Stimulated activated memory B cell treated with anti-CD40 and anti-IgM and Interleukin-4, amounts not matched to agents 10 μg/mL and 1 μg/mL and 100 μg/mL, for 72 hours (primary cell): Measurements from ENCODE around the gene LIMS1.
"Not testable (repeated sequence)": the region's sequence is repeated elsewhere in the genome, so short reads cannot be mapped to it uniquely, and the experiment has no call there.

Source experiments
- ATAC-seq: fragments of 150-1000 bp; cut with Tn5 transposase; 2 replicates; pipeline ENCODE4 v1.10.0; 2021
- H3K27ac Mint-ChIP-seq: one replicate; pipeline ENCODE4 v1.8.0; 2022; ENCODE audit warnings: mild to moderate bottlenecking, mixed read lengths
- H3K27me3 Mint-ChIP-seq: one replicate; pipeline ENCODE4 v1.8.0; 2022; ENCODE audit warnings: mixed read lengths
- H3K36me3 Mint-ChIP-seq: one replicate; pipeline ENCODE4 v1.8.0; 2022; ENCODE audit warnings: mixed read lengths
- H3K4me1 Mint-ChIP-seq: one replicate; pipeline ENCODE4 v1.8.0; 2022; ENCODE audit warnings: mixed read lengths
- H3K4me3 Mint-ChIP-seq: one replicate; pipeline ENCODE4 v1.8.0; 2022; ENCODE audit warnings: mild to moderate bottlenecking, moderate library complexity, mixed read lengths
- H3K9me3 Mint-ChIP-seq: one replicate; pipeline ENCODE4 v1.8.0; 2022; ENCODE audit warnings: mixed read lengths

LIMS1 gene

DNA sequence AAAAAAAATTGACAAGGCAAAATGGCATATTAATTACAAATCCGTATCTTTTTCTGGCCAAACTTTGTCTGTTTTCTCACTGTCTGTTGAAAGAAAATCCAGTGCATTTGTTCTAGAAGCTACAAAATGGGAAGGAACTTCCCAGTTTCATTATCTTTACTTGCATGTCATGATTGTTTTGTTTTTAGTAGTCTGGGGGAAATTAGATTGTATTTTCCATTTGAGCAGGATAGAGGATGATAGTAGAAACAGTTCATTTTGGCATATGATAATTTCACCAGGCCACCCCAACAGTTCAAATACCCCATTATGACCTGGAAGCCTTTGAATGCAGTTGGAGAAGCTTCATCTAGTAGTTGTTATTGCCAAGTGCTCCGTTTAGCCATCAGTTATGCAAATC is 107.5 kb downstream of the LIMS1 start:
- H3K9me3 Mint-ChIP-seq = no peaks in the 10 kb centered on the region
- H3K27me3 Mint-ChIP-seq = no peaks in the 10 kb centered on the region
- H3K36me3 Mint-ChIP-seq = peaks cover 7% of the 10 kb centered on the region
- H3K4me3 Mint-ChIP-seq = no peak overlapping the region
- ATAC-seq = no peak
- H3K4me1 Mint-ChIP-seq = peaks cover 20% of the 10 kb centered on the region
- H3K27ac Mint-ChIP-seq = no peak overlapping the region

DNA sequence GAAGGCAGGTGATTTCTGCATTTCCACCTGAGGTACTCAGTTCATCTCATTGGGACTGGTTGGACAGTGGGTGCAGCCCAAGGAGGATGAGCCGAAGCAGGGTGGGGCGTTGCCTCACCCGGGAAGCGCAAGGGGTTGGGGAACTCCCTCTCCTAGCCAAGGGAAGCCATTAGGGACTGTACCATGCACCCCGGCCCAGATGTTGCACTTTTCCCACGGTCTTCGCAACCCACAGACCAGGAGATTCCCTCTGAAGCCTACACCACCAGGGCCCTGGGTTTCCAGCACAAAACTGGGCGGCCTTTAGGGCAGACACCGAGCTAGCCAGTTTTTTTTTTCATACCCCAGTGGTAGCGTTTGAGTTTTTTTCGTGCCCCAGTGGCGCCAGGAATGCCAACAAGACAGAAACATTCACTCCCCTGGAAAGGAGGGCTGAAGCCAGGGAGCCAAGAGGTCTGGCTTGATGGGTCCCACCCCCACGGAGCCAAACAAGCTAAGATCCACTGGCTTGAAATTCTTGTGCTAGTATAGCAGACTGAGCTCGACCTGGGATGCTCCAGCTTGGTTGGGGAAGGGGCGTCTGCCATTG is 109.1 kb downstream of the LIMS1 start:
- no peak for ATAC-seq
- H3K4me3 Mint-ChIP-seq = no peak overlapping the region
- H3K4me1 Mint-ChIP-seq = peaks cover 8% of the 10 kb centered on the region
- H3K27me3 Mint-ChIP-seq = no peaks in the 10 kb centered on the region
- peaks cover 7% of the 10 kb centered on the region for H3K36me3 Mint-ChIP-seq
- H3K27ac Mint-ChIP-seq = no peak overlapping the region
- H3K9me3 Mint-ChIP-seq = no peaks in the 10 kb centered on the region

DNA sequence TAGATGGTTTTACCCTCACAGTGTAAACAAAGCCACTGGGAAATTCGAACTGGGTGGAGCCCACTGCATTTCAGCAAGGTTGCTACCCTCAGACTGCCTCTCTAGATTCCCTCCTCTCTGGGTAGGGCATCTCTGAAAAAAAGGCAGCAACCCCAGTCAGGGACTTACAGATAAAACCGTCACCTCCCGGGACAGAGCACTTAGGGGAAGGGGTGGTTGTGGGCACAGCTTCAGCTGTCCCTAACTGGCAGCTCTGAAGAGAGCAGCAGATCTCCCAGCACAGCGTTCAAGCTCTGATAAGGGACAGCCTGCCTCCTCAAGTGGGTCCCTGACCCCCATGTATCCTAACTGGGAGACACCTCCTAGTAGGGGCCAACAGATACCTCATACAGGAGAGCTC is 109.6 kb downstream of the LIMS1 start:
- H3K4me3 Mint-ChIP-seq, H3K36me3 Mint-ChIP-seq, H3K4me1 Mint-ChIP-seq, H3K27me3 Mint-ChIP-seq, ATAC-seq, H3K9me3 Mint-ChIP-seq, H3K27ac Mint-ChIP-seq: not testable (repeated sequence)

DNA sequence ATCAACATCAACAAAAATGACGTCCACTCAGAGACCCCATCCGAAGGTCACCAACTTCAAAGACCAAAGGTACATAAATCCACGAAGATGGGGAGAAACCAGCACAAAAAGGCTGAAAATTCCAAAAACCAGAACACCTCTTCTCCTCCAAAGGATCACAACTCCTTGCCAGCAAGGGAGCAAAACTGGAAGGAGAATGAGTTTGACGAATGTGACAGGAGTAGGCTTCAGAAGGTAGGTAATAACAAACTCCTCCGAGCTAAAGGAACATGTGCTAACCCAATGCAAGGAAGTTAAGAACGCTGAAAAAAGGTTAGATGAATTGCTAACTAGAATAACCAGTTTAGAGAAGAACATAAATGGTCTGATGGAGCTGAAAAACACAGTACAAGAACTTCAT is 110.2 kb downstream of the LIMS1 start:
- not testable (repeated sequence) for ATAC-seq, H3K36me3 Mint-ChIP-seq, H3K4me1 Mint-ChIP-seq, H3K9me3 Mint-ChIP-seq, H3K4me3 Mint-ChIP-seq, H3K27ac Mint-ChIP-seq, H3K27me3 Mint-ChIP-seq

DNA sequence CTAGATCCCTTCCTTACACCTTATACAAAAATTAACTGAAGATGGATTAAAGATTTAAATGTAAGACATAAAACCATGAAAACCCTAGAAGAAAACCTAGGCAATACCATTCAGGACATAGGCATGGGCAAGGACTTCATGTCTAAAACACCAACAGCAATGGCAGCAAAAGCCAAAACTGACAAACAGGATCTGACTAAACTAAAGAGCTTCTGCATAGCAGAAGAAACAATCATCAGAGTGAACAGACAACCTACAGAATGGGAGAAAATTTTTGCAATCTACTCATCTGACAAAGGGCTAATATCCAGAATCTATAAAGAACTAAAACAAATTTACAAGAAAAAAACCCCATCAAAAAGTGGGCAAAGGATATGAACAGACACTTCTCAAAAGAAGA is 114.5 kb downstream of the LIMS1 start:
- H3K27me3 Mint-ChIP-seq, H3K27ac Mint-ChIP-seq, H3K4me3 Mint-ChIP-seq, H3K36me3 Mint-ChIP-seq, H3K9me3 Mint-ChIP-seq, ATAC-seq, H3K4me1 Mint-ChIP-seq: not testable (repeated sequence)

DNA sequence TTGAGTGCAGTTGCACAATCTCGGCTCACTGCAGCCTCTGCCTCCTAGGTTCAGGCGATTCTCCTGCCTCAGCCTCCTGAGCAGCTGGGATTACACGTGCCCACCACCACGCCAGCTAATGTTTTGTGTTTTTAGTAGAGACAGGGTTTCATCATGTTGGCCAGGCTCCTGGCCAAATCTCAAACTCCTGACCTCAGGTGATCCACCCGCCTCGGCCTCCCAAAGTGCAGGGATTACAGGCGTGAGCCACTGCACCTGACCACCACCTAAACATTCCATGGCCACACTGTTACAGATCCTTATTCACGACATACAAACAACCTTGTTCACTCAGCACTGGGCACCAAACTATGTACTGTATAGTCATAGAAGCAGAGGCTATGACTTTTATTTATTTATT is 116.2 kb downstream of the LIMS1 start:
- H3K36me3 Mint-ChIP-seq, H3K27me3 Mint-ChIP-seq, ATAC-seq, H3K9me3 Mint-ChIP-seq, H3K27ac Mint-ChIP-seq, H3K4me3 Mint-ChIP-seq, H3K4me1 Mint-ChIP-seq: not testable (repeated sequence)

DNA sequence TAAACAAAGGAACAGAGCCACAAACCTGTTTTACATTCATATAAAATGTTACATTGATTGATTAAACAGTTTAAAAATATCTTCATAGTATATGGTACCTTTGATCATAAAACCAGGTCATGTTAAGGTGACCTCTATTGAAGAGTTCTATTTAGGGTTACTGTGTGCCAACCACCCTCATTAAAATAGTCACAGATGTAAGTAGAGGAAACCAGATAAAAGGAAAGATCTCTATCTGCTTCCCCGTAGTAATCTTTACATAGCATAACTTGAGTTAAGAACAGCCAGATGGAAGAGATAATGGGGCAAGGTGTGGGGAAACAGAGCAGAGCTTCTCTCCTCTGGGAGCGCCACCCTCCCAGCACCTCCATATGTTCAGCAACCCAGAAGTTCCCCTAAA is 117.2 kb downstream of the LIMS1 start:
- not testable (repeated sequence) for ATAC-seq, H3K9me3 Mint-ChIP-seq, H3K4me1 Mint-ChIP-seq, H3K27ac Mint-ChIP-seq, H3K4me3 Mint-ChIP-seq, H3K36me3 Mint-ChIP-seq, H3K27me3 Mint-ChIP-seq

DNA sequence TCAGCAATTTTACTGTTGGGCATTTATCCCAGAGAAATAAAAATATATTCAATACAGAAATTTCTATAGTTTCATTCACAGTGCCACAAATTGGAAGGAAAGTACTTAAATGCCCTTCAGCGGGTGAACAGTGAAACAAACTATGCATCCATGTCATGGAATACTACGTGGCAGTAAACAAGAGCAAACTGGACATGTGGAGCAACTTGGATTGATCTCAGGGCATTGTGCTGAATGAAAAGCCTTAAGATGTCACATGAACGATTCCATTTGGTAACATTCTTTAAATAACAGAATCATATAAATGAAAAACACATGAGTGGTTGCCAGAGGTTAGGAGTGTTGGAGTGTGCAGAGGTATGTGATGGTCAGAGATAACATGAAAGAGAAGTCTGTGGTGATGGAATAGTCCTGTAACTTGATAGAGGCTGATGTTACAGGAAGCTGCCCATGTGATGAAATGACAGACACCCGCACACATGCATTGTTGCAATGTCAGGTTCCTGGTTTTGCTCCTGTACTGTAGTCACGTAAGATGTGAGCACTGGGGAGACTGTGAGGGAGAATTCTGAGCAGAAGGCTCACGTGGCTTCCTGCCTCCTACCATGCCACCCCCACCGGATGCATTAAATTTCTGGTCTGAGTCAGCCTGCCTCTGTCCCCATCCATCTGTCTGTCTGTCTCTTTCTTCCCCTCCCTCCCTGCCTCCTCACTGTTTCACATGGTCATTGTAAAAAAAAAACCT is 118.1 kb downstream of the LIMS1 start:
- ATAC-seq = peak; percentile 94
- peak overlapping the region; percentile 34 for H3K4me3 Mint-ChIP-seq
- peak overlapping the region; percentile 70 for H3K27ac Mint-ChIP-seq
- H3K4me1 Mint-ChIP-seq, H3K36me3 Mint-ChIP-seq, H3K9me3 Mint-ChIP-seq, H3K27me3 Mint-ChIP-seq: not testable (repeated sequence)

DNA sequence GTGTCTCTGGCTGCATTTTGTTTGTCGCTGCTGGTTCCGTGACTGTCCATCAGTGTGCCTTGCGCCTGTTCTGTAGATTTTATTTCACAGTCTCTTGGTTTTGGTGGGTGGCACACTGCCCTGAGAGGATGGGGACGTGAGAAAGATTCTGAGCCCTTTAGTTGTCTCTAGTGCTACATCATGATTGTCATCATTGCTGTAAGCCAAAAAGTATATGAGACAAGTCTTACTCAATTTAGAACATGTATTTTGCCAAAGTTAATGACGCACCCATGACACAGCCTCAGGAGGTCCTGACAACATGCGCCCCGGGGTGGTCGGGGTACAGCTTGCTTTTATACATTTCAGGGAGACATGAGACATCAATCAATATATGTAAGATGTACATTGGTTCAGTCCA is 119.2 kb downstream of the LIMS1 start:
- H3K4me3 Mint-ChIP-seq, H3K9me3 Mint-ChIP-seq, ATAC-seq, H3K36me3 Mint-ChIP-seq, H3K27ac Mint-ChIP-seq, H3K27me3 Mint-ChIP-seq, H3K4me1 Mint-ChIP-seq: not testable (repeated sequence)

DNA sequence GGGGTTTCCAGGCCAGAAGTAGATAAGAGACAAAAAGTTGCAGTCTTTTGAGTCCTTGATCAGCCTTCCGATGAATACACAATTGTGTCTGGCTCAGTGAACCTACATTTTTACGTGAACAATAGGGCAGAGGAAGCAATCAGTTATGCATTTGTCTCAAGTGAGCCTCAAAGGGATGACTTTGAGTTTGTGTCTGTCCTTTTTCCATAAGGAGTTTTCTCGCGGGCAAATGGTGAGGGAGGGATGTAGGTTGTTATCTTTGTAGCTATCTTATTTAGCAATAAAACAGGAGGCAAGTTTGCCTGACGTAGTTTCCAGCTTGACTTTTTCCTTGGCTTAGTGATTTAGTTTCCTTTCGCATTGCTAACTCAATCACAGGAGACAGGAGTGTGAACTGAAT is 119.6 kb downstream of the LIMS1 start:
- H3K27me3 Mint-ChIP-seq, H3K27ac Mint-ChIP-seq: not testable (repeated sequence)

DNA sequence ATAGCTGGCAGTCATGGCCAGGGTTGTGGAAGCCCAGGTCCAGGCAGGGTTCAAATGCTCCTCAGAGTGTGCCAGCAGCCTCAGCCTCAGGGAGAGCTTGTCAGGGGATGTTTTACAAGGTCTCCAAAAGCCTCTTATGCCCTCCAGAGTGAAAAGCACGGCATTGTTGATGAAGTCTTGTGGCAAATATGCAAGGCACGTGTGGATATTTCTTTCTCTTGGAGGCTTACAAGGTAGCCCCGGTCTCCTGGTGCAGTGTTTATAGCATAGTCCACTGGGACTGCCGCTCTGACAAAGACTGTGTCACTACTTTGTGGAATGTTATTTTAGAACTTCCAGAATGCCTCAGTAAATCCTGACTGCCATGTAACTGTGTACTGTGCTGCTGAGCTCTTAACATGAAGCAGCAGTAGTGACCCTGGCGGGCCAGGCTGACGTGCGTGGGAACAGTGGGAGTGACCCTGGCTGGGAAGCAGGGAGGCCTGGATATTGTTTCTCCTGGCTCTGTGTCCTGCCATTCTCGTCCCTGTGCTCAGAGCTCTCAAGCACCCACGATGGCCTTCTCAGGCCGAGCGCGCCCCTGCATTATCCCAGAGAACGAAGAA is 120.4 kb downstream of the LIMS1 start:
- H3K27me3 Mint-ChIP-seq, H3K27ac Mint-ChIP-seq, H3K4me3 Mint-ChIP-seq, ATAC-seq, H3K36me3 Mint-ChIP-seq, H3K4me1 Mint-ChIP-seq, H3K9me3 Mint-ChIP-seq: not testable (repeated sequence)

More for the DNA sequence above, 119.6 kb downstream of the LIMS1 start:
- H3K36me3 Mint-ChIP-seq, H3K4me3 Mint-ChIP-seq, H3K4me1 Mint-ChIP-seq, H3K9me3 Mint-ChIP-seq, ATAC-seq: not testable (repeated sequence)

DNA sequence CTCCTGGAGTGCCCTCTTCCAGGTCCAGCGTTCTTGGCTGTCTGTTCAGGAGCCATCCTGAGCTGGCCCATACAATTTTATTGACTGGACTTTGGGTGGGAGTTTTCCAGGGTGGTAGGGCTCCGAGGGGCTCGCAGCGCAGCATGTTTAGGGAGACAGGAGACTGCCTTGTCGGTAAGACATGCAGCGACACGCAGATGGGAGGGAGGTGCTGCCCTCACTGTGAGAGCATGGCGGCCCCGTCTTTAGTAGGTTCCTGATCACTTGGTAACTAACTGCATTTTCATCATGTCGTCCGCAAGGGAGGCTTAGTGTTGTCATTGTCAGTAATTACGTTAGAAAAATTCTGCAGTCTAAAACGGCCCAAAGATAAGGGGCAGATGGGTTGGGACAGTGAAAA is 121.0 kb downstream of the LIMS1 start:
- H3K4me3 Mint-ChIP-seq, H3K36me3 Mint-ChIP-seq, H3K27me3 Mint-ChIP-seq, ATAC-seq, H3K4me1 Mint-ChIP-seq, H3K9me3 Mint-ChIP-seq, H3K27ac Mint-ChIP-seq: not testable (repeated sequence)

DNA sequence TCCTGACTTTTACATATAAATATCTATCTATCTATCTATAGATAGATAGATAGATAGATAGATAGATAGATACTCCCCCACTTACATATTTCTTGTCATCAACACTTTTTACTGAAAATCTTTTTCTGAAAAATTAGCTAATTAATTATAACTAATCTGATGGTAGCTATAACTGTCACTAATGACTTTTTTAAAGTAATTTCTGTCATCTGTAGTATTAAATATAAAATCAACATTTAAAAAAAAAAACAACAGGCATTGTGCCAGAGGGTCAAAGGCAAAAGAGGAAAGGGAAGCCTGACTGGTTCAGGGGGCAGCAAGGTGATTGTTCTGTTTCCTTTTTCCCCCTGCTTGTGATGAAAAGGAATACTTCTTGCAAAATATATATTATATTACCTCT is 122.0 kb downstream of the LIMS1 start:
- H3K36me3 Mint-ChIP-seq, H3K9me3 Mint-ChIP-seq, H3K27me3 Mint-ChIP-seq, H3K4me3 Mint-ChIP-seq, ATAC-seq, H3K27ac Mint-ChIP-seq: not testable (repeated sequence)
- H3K4me1 Mint-ChIP-seq = peaks cover 11% of the 10 kb centered on the region

DNA sequence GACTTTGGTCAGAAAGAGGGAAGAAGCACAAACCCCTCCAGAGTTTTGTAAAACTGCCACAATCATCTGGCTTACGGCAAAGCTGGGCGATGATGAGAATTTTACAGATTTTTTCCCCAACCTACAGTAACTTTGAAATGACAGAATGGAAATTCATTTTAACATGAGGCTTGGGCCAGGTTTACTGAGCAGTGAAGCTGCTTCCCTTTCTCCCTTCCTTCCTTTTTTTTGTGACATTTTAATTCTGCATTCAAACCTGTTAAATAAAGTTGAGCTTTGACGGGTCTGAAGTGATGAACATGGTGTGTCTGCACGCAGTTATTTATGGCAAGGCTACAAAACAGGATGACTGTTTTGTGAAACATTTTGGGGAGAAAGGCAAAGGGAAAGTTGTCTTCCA is 123.2 kb downstream of the LIMS1 start:
- peaks cover 19% of the 10 kb centered on the region for H3K4me1 Mint-ChIP-seq
- not testable (repeated sequence) for H3K27me3 Mint-ChIP-seq, H3K36me3 Mint-ChIP-seq, H3K27ac Mint-ChIP-seq, H3K9me3 Mint-ChIP-seq, ATAC-seq, H3K4me3 Mint-ChIP-seq

DNA sequence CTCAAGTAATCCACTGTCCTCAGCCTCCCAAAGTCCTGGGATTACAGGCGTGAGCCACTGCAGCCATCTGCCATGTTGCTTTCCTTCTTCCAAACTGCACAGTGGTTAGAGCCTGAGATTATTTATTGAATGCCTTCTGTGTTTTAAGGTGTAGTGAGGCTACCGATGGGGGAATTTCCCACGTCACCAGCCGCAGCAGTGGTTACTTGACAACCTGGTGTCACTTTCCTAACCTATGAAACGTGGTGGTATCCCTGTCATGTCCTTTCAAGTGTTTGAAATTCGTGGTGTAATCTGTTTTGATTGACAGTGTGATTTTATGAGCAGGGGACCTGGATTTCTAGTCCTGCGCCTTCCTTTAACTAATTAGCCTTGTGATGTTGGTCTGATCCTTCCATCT is 124.3 kb downstream of the LIMS1 start:
- not testable (repeated sequence) for H3K27ac Mint-ChIP-seq, H3K9me3 Mint-ChIP-seq, H3K36me3 Mint-ChIP-seq, ATAC-seq, H3K4me3 Mint-ChIP-seq, H3K27me3 Mint-ChIP-seq
- peaks cover 23% of the 10 kb centered on the region for H3K4me1 Mint-ChIP-seq

DNA sequence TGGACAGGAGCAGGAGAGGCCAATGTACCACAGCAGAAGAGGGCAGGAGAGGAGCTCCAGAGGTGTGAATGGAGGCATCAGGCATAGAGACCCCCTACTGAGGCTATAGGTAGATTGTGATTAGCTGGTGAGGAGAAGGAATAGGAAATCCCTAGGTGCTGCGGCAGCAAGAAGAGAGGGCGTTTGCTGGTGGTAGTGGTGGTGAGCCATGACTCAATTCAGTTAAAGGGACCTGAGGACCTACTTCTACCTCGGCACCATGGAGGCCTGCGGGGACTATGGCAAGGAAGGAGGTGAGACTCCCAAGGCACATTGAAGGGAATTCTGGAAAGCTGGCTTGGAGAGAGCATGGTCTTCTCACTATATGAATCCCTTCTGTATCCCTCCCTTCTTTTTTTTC is 127.2 kb downstream of the LIMS1 start:
- not testable (repeated sequence) for H3K9me3 Mint-ChIP-seq, H3K36me3 Mint-ChIP-seq, H3K27me3 Mint-ChIP-seq, H3K4me3 Mint-ChIP-seq, ATAC-seq
- peaks cover 29% of the 10 kb centered on the region for H3K4me1 Mint-ChIP-seq
- peak overlapping the region; percentile 69 for H3K27ac Mint-ChIP-seq
